Stimulated activated CD8-positive, alpha-beta memory T cell treated with anti-CD3 and anti-CD28 coated beads, Interleukin-15, amount 100 ng/mL, for 48 hours (primary cell): ENCODE measurements around the gene FLG.
"Not testable (repeated sequence)": the region's sequence is repeated elsewhere in the genome, so short reads cannot be mapped to it uniquely, and the experiment has no call there.

Source experiments
- DNase-seq, 2 donors: peaks; one replicate each; pipeline ENCODE4 v3.0.0-alpha.2; 2020; ENCODE audit warnings: low read depth in 2 of 2

The FLG gene

DNA sequence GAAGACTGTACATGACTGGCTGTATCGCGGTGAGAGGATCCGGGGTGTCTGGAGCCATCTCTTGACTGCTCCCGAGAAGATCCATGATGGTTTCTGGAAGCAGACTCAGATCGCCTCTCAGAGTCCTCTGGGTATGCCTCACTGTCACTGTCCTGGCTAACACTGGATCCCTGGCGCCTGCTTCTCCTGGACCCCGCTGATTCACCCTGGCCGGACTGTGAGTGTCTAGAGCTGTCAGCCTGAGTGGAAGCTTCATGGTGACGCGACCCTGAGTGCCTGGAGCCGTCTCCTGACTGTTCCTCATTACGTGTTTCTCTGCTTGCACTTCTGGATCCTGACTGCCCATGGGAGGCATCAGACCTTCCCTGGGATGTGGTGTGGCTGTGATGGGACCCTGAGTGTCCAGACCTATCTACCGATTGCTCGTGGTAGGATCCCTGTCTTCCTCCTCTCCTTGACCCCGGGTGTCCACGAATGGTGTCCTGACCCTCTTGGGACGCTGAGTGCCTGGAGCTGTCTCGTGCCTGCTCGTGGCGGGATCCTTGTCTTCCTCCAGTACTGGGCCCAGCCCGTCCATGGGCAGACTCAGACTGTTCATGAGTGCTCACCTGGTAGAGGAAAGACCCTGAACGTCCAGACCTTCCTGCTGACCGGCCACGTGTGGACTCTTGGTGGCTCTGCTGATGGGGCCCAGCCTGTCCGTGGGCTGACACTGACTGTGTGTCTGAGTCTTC, 21.7 kb downstream of the FLG start:
- not testable (repeated sequence) for DNase-seq

DNA sequence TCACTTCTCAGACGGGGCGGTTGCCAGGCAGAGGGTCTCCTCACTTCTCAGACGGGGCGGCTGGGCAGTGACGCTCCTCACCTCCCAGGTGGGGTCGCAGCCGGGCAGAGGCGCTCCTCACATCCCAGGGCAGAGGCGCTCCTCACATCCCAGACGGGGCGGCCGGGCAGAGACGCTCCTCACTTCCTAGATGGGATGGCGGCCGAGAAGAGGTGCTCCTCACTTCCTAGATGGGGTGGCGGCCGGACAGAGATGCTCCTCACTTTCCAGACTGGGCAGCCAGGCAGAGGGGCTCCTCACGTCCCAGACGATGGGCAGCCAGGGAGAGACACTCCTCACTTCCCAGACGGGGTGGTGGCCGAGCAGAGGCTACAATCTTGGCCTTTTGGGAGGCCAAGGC, 68.6 kb downstream of the FLG start:
- DNase-seq: not testable (repeated sequence)
